Measurements from ENCODE around the gene MAN1A1.

The MAN1A1 gene

GRCh38 chr6:119174879-119175817, 174.4 kb downstream of the MAN1A1 start:
- no peaks in the 10 kb centered on the region for H3K9me3 ChIP-seq (ENCODE audit: low read depth, low read length)
- H3K36me3 ChIP-seq (ENCODE audit: insufficient read depth, low read length) = no peaks in the 10 kb centered on the region
- no peak overlapping the region for H3K27ac ChIP-seq
- no peak overlapping the region for H3K4me3 ChIP-seq
- H3K9ac ChIP-seq (ENCODE audit: insufficient read length) = no peak overlapping the region
- DNase-seq (ENCODE audit: low read depth, low spot score) = no peak
- TF ChIP-seq FOXP2 (optimal IDR thresholded peaks at IDR 0.05; ENCODE audit: control extremely low read depth, extremely low read length, insufficient read depth) = no peak
- no peak for TF ChIP-seq POLR2AphosphoS5 (IDR thresholded peaks at IDR 0.05; ENCODE audit: borderline replicate concordance, low read depth, low read length)
- TF ChIP-seq EZH2 (IDR thresholded peaks at IDR 0.05) = no peak

GRCh38 chr6:119174085-119174445, 175.5 kb downstream of the MAN1A1 start:
- Histone ChIP-seq H3K4me3 (peak overlapping the region; percentile 68), H3K27ac (no peak overlapping the region), H3K9ac (ENCODE audit: insufficient read length) (no peak overlapping the region), H3K36me3 (ENCODE audit: insufficient read depth, low read length) (no peaks in the 10 kb centered on the region), H3K9me3 (ENCODE audit: low read depth, low read length) (no peaks in the 10 kb centered on the region)
- TF ChIP-seq POLR2AphosphoS5 (IDR thresholded peaks at IDR 0.05; ENCODE audit: borderline replicate concordance, low read depth, low read length) (no peak; the same call in 1 of the 2 replicates), EZH2 (IDR thresholded peaks at IDR 0.05) (no peak), FOXP2 (optimal IDR thresholded peaks at IDR 0.05; ENCODE audit: control extremely low read depth, extremely low read length, insufficient read depth) (no peak)
- DNase-seq (ENCODE audit: low read depth, low spot score) = peak; percentile 79

GRCh38 chr6:119173249-119174084, 176.1 kb downstream of the MAN1A1 start:
- Histone ChIP-seq H3K9ac (ENCODE audit: insufficient read length) (no peak overlapping the region), H3K9me3 (ENCODE audit: low read depth, low read length) (no peaks in the 10 kb centered on the region), H3K4me3 (peak overlapping the region; percentile 68), H3K36me3 (ENCODE audit: insufficient read depth, low read length) (no peaks in the 10 kb centered on the region), H3K27ac (no peak overlapping the region)
- DNase-seq (ENCODE audit: low read depth, low spot score) = peak; percentile 81
- peak; percentile 59; the same call in 1 of the 2 replicates for TF ChIP-seq POLR2AphosphoS5 (IDR thresholded peaks at IDR 0.05; ENCODE audit: borderline replicate concordance, low read depth, low read length)
- no peak for TF ChIP-seq EZH2 (IDR thresholded peaks at IDR 0.05)

- Histone ChIP-seq H3K9ac (ENCODE audit: insufficient read length) (no peak overlapping the region), H3K27ac (no peak overlapping the region)
Observed at GRCh38 chr6:119172824-119173223, 176.7 kb downstream of the MAN1A1 start.

GRCh38 chr6:119171864-119172588, 177.5 kb downstream of the MAN1A1 start:
- Histone ChIP-seq H3K4me3 (no peak overlapping the region), H3K9ac (ENCODE audit: insufficient read length) (no peak overlapping the region), H3K27ac (no peak overlapping the region), H3K9me3 (ENCODE audit: low read depth, low read length) (no peaks in the 10 kb centered on the region), H3K36me3 (ENCODE audit: insufficient read depth, low read length) (no peaks in the 10 kb centered on the region)
- no peak for TF ChIP-seq EZH2 (IDR thresholded peaks at IDR 0.05)
- TF ChIP-seq FOXP2 (optimal IDR thresholded peaks at IDR 0.05; ENCODE audit: control extremely low read depth, extremely low read length, insufficient read depth) = no peak
- no peak for TF ChIP-seq POLR2AphosphoS5 (IDR thresholded peaks at IDR 0.05; ENCODE audit: borderline replicate concordance, low read depth, low read length)
- DNase-seq (ENCODE audit: low read depth, low spot score) = no peak

More at GRCh38 chr6:119172824-119173223, 176.7 kb downstream of the MAN1A1 start:
- H3K9me3 ChIP-seq (ENCODE audit: low read depth, low read length) = no peaks in the 10 kb centered on the region
- no peak for TF ChIP-seq POLR2AphosphoS5 (IDR thresholded peaks at IDR 0.05; ENCODE audit: borderline replicate concordance, low read depth, low read length)
- TF ChIP-seq EZH2 (IDR thresholded peaks at IDR 0.05) = no peak
- no peak for TF ChIP-seq FOXP2 (optimal IDR thresholded peaks at IDR 0.05; ENCODE audit: control extremely low read depth, extremely low read length, insufficient read depth)
- no peak overlapping the region for H3K4me3 ChIP-seq
- DNase-seq (ENCODE audit: low read depth, low spot score) = no peak
- no peaks in the 10 kb centered on the region for H3K36me3 ChIP-seq (ENCODE audit: insufficient read depth, low read length)

GRCh38 chr6:119171088-119171841, 178.3 kb downstream of the MAN1A1 start:
- H3K36me3 ChIP-seq (ENCODE audit: insufficient read depth, low read length) = no peaks in the 10 kb centered on the region
- TF ChIP-seq POLR2AphosphoS5 (IDR thresholded peaks at IDR 0.05; ENCODE audit: borderline replicate concordance, low read depth, low read length) = no peak
- no peak for TF ChIP-seq FOXP2 (optimal IDR thresholded peaks at IDR 0.05; ENCODE audit: control extremely low read depth, extremely low read length, insufficient read depth)
- TF ChIP-seq EZH2 (IDR thresholded peaks at IDR 0.05) = no peak
- no peak overlapping the region for H3K9ac ChIP-seq (ENCODE audit: insufficient read length)
- no peak overlapping the region for H3K4me3 ChIP-seq
- no peak for DNase-seq (ENCODE audit: low read depth, low spot score)
- H3K9me3 ChIP-seq (ENCODE audit: low read depth, low read length) = no peaks in the 10 kb centered on the region
- H3K27ac ChIP-seq = no peak overlapping the region

GRCh38 chr6:119170447-119171087, 179.0 kb downstream of the MAN1A1 start:
- no peaks in the 10 kb centered on the region for H3K9me3 ChIP-seq (ENCODE audit: low read depth, low read length)
- H3K36me3 ChIP-seq (ENCODE audit: insufficient read depth, low read length) = no peaks in the 10 kb centered on the region
- H3K9ac ChIP-seq (ENCODE audit: insufficient read length) = no peak overlapping the region
- no peak overlapping the region for H3K27ac ChIP-seq
- no peak overlapping the region for H3K4me3 ChIP-seq
- DNase-seq (ENCODE audit: low read depth, low spot score) = no peak
- TF ChIP-seq EZH2 (IDR thresholded peaks at IDR 0.05) = no peak

Measured in SK-N-MC (cell line).